Parathyroid adenoma (tissue), 2 donors: ENCODE data around the gene ZNF335.
"Not testable (repeated sequence)": the region's sequence is repeated elsewhere in the genome, so short reads cannot be mapped to it uniquely, and the experiment has no call there.

Experiments
- H2AFZ ChIP-seq: fragments of 300-600 bp; sonication (generic); one replicate; pipeline ENCODE4 v1.7.0; 2017; ENCODE audit warnings: antibody characterized with exemption, mild to moderate bottlenecking
- H3K27ac ChIP-seq: fragments of 300-600 bp; sonication (generic); one replicate; pipeline ENCODE4 v1.7.0; 2017
- H3K27me3 ChIP-seq: fragments of 300-600 bp; sonication (generic); one replicate; pipeline ENCODE4 v1.7.0; 2017; ENCODE audit warnings: low read length; ENCODE audit not compliant: control insufficient read depth, insufficient read depth
- H3K36me3 ChIP-seq: fragments of 300-600 bp; sonication (generic); one replicate; pipeline ENCODE4 v1.7.0; 2017; ENCODE audit warnings: low read length; ENCODE audit not compliant: control insufficient read depth, insufficient read depth
- H3K4me1 ChIP-seq: fragments of 300-600 bp; sonication (generic); one replicate; pipeline ENCODE4 v1.7.0; 2017; ENCODE audit warnings: control low read depth
- H3K4me2 ChIP-seq: fragments of 300-600 bp; sonication (generic); one replicate; pipeline ENCODE4 v1.7.0; 2017; ENCODE audit warnings: low read length
- H3K4me3 ChIP-seq: fragments of 300-600 bp; sonication (generic); one replicate; pipeline ENCODE4 v1.7.0; 2017; ENCODE audit warnings: low read depth, low read length
- H3K79me2 ChIP-seq: fragments of 300-600 bp; sonication (generic); one replicate; pipeline ENCODE4 v1.7.0; 2017; ENCODE audit warnings: control low read depth
- H3K9ac ChIP-seq: fragments of 300-600 bp; sonication (generic); one replicate; pipeline ENCODE4 v1.7.0; 2017; ENCODE audit warnings: mild to moderate bottlenecking
- H3K9me3 ChIP-seq: fragments of 300-600 bp; sonication (generic); one replicate; pipeline ENCODE4 v1.7.0; 2017; ENCODE audit warnings: low read length; ENCODE audit not compliant: control insufficient read depth
- CTCF ChIP-seq: fragments of 300-600 bp; sonication (generic); IDR thresholded peaks from one replicate; pipeline ENCODE4 v1.7.0; 2017; ENCODE audit warnings: antibody characterized with exemption, mild to moderate bottlenecking
- donor health status: primary hyperparathyroidism.

Gene ZNF335

GRCh38 chr20:45959126-45959525 is 12.9 kb downstream of the ZNF335 start:
- Histone ChIP-seq H3K79me2 (no peaks in the 10 kb centered on the region), H3K4me3 (no peak overlapping the region), H3K27ac (no peak overlapping the region), H3K36me3 (no peaks in the 10 kb centered on the region), H3K4me1 (no peaks in the 10 kb centered on the region), H2AFZ (no peak overlapping the region), H3K9ac (no peak overlapping the region), H3K27me3 (no peaks in the 10 kb centered on the region), H3K4me2 (no peak overlapping the region), H3K9me3 (no peaks in the 10 kb centered on the region)
- no peak for TF ChIP-seq CTCF

GRCh38 chr20:45958593-45958992 is 13.4 kb downstream of the ZNF335 start:
- Histone ChIP-seq H3K4me1 (no peaks in the 10 kb centered on the region), H3K4me2 (no peak overlapping the region), H3K9me3 (no peaks in the 10 kb centered on the region), H3K4me3 (no peak overlapping the region), H3K36me3 (no peaks in the 10 kb centered on the region), H2AFZ (no peak overlapping the region), H3K27me3 (no peaks in the 10 kb centered on the region), H3K27ac (no peak overlapping the region), H3K9ac (no peak overlapping the region), H3K79me2 (no peaks in the 10 kb centered on the region)
- TF ChIP-seq CTCF: no peak

- H3K4me3 ChIP-seq: no peak overlapping the region
- no peak for TF ChIP-seq CTCF
- no peak overlapping the region for H2AFZ ChIP-seq
- H3K9ac ChIP-seq: no peak overlapping the region
- H3K79me2 ChIP-seq: no peaks in the 10 kb centered on the region
- H3K4me1 ChIP-seq: no peaks in the 10 kb centered on the region
- H3K27me3 ChIP-seq: no peaks in the 10 kb centered on the region
- H3K9me3 ChIP-seq: no peaks in the 10 kb centered on the region
- H3K27ac ChIP-seq: no peak overlapping the region
- no peaks in the 10 kb centered on the region for H3K36me3 ChIP-seq
- no peak overlapping the region for H3K4me2 ChIP-seq
These were observed 14.7 kb downstream of the ZNF335 start for GRCh38 chr20:45957021-45957941.

- not testable (repeated sequence) for H3K4me3 ChIP-seq, H3K9ac ChIP-seq, H3K36me3 ChIP-seq, H3K27me3 ChIP-seq, H3K79me2 ChIP-seq, H2AFZ ChIP-seq, H3K4me2 ChIP-seq, H3K4me1 ChIP-seq, H3K9me3 ChIP-seq, H3K27ac ChIP-seq
These were observed 15.7 kb downstream of the ZNF335 start for GRCh38 chr20:45956326-45956725.

GRCh38 chr20:45953672-45954071 is 18.3 kb downstream of the ZNF335 start:
- H3K36me3 ChIP-seq: no peaks in the 10 kb centered on the region
- no peak for TF ChIP-seq CTCF

More at GRCh38 chr20:45953672-45954071, 18.3 kb downstream of the ZNF335 start:
- Histone ChIP-seq H3K27me3 (no peaks in the 10 kb centered on the region), H3K4me2 (no peak overlapping the region), H2AFZ (no peak overlapping the region), H3K79me2 (no peaks in the 10 kb centered on the region), H3K4me1 (no peaks in the 10 kb centered on the region), H3K27ac (no peak overlapping the region), H3K4me3 (no peak overlapping the region), H3K9me3 (no peaks in the 10 kb centered on the region), H3K9ac (no peak overlapping the region)
